Stomach (tissue), 9 donors: ENCODE data around the gene H2BK1. TPM values are rescaled to one million over a fixed set of nuclear protein-coding genes. Genes with fewer than 3 reads are reported as not detected.
A peak's percentile ranks its signal among the peaks of the same experiment; 100 is the strongest.

Source experiments
- DNase-seq, 2 donors: peaks; one replicate each; pipeline versions ENCODE4 v3.0.0 to v3.0.0-alpha.2; 2013 to 2019
- H3K27ac ChIP-seq, 5 donors: fragments of 200-600 bp in 4 of 5; sonication (generic) in 4 of 5; one replicate each; pipeline ENCODE4 v1.5.1; 2013 to 2019; ENCODE audit warnings: mild to moderate bottlenecking in 1 of 5, moderate library complexity in 1 of 5
- H3K27me3 ChIP-seq, 3 donors: fragments of 200-600 bp; sonication (generic); one replicate each; pipeline ENCODE4 v1.5.1; 2017 to 2019; ENCODE audit warnings: mixed run types in 1 of 3
- H3K36me3 ChIP-seq, 4 donors: fragments of 200-600 bp; sonication (generic); 1 replicate in 3 of 4; 2 replicates in 1 of 4; pipeline ENCODE4 v1.5.1; 2016 to 2019
- H3K4me1 ChIP-seq, 4 donors: fragments of 200-600 bp; sonication (generic); one replicate each; pipeline ENCODE4 v1.5.1; 2016 to 2019
- H3K4me3 ChIP-seq, 4 donors: fragments of 200-600 bp; sonication (generic) in 3 of 4; one replicate each; pipeline ENCODE4 v1.5.1; 2016 to 2019; ENCODE audit warnings: mild to moderate bottlenecking in 1 of 4
- H3K9me3 ChIP-seq, 4 donors: fragments of 200-600 bp; sonication (generic); one replicate each; pipeline ENCODE4 v1.5.1; 2016 to 2019
- CTCF ChIP-seq, 7 experiments: fragments of 450-650 bp in 4 of 7; fragments of 200-600 bp in 3 of 7; sonication (generic) in 3 of 7; IDR thresholded peaks; one replicate each; pipeline ENCODE4 v1.5.1; 2016 to 2019; ENCODE audit warnings: antibody characterized with exemption in 7 of 7, control low read depth in 2 of 7, mild to moderate bottlenecking in 1 of 7
- EP300 ChIP-seq: sonication (generic); formaldehyde crosslinking; IDR thresholded peaks from one replicate; pipeline ENCODE4 v1.6.1; 2017; ENCODE audit warnings: antibody characterized with exemption
- POLR2A ChIP-seq, 4 donors: fragments of 450-650 bp; IDR thresholded peaks; one replicate each; pipeline ENCODE4 v1.6.1; 2016; ENCODE audit warnings: antibody characterized with exemption in 4 of 4, control low read depth in 2 of 4, mild to moderate bottlenecking in 1 of 4, moderate library complexity in 1 of 4
- POLR2AphosphoS5 ChIP-seq, 3 donors: sonication (generic); formaldehyde crosslinking; IDR thresholded peaks; one replicate each; pipeline ENCODE4 v1.6.1; 2016; ENCODE audit warnings: antibody characterized with exemption in 3 of 3
- WGBS, 5 donors: extraction: QIAGEN DNeasy Blood & Tissue Kit in 3 of 5; methylation state at CpG; one replicate each; pipeline versions ENCODE4 v1.1.5 to v1.1.7; 2013 to 2018; 5-methylcytosine and 5-hydroxymethylcytosine counted together
- intact Hi-C: fragments of 100-400 bp; cut with DNase I; formaldehyde crosslinking; loops from one replicate; pipeline ENCODE4 v1.15.1; 2023; ENCODE audit warnings: low total_unique reads
- polyA plus RNA-seq, 3 donors: library from polyadenylated mRNA; stranded (reverse); fragments of 200-250 nt; gene quantifications; one replicate each; pipeline ENCODE4 v1.2.3, GENCODE V29; 2013
- total RNA-seq, 5 donors: library from RNA; depleted of rRNA; stranded (reverse); fragments of >200 nt; gene quantifications; one replicate each; pipeline versions ENCODE4 v1.1.0 to v1.2.3, GENCODE V29; 2014 to 2016
- donor health status: healthy with polysubstance abuse.
- donor health status: Bipolar disorder and iron deficiency.
- donor health status: healthy.

Gene H2BK1
- total and polyA plus RNA-seq, 8 donors = not detected

GRCh38 chr7:151246851-151247580 lies 36.7 kb upstream of the H2BK1 start:
- H3K27me3 ChIP-seq = peaks cover 0 to 45% (median 21%) of the 10 kb centered on the region in 3 donors
- no peak for DNase-seq

GRCh38 chr7:151246102-151246850 lies 36.0 kb upstream of the H2BK1 start:
- H3K9me3 ChIP-seq = no peaks in the 10 kb centered on the region
- TF ChIP-seq CTCF (IDR thresholded peaks at IDR 0.05) = no peak
- no peak for TF ChIP-seq EP300
- no peak for TF ChIP-seq POLR2AphosphoS5 (IDR thresholded peaks at IDR 0.05)
- no peak for TF ChIP-seq POLR2A (IDR thresholded peaks at IDR 0.05)
- 40 to 61% (median 51%) methylated on average over 12 to 13 of the region's 13 CpGs for WGBS, 5 donors
- peaks cover 0 to 14% (median 12%) of the 10 kb centered on the region in 4 donors for H3K36me3 ChIP-seq
- H3K4me1 ChIP-seq = peaks cover 65 to 86% (median 83%) of the 10 kb centered on the region in 4 donors
- H3K27me3 ChIP-seq = peaks cover 0 to 42% (median 21%) of the 10 kb centered on the region in 3 donors
- H3K4me3 ChIP-seq = peak overlapping the region; percentile 41 to 53 (median 46)
- intact Hi-C loops = loop anchor here (10.0 kb wide), 1 partner anchor 59 kb away; no protein-coding TSS in a partner anchor
- DNase-seq = no peak
- peak overlapping the region in 3 of 5 donors; percentile 20 to 93 (median 35) for H3K27ac ChIP-seq

More at GRCh38 chr7:151246851-151247580, 36.7 kb upstream of the H2BK1 start:
- Histone ChIP-seq H3K27ac (peak overlapping the region; percentile 20 to 93 (median 89)), H3K9me3 (no peaks in the 10 kb centered on the region), H3K4me3 (peak overlapping the region; percentile 60 to 69 (median 66)), H3K4me1 (peaks cover 68 to 91% (median 87%) of the 10 kb centered on the region in 4 donors), H3K36me3 (peaks cover 0 to 7% (median 4%) of the 10 kb centered on the region in 4 donors)
- intact Hi-C loops = loop anchor here (10.0 kb wide), 1 partner anchor 58 kb away; no protein-coding TSS in a partner anchor
- 38 to 50% (median 47%) methylated on average over 4 of the region's 4 CpGs for WGBS, 5 donors
- TF ChIP-seq POLR2A (IDR thresholded peaks at IDR 0.05) = no peak
- TF ChIP-seq POLR2AphosphoS5 (IDR thresholded peaks at IDR 0.05) = no peak
- no peak for TF ChIP-seq CTCF (IDR thresholded peaks at IDR 0.05)
- no peak for TF ChIP-seq EP300

GRCh38 chr7:151245360-151246101 lies 35.2 kb upstream of the H2BK1 start:
- 5 to 14% (median 7%) methylated on average over 16 to 60 of the region's 60 CpGs for WGBS, 5 donors
- H3K9me3 ChIP-seq = no peaks in the 10 kb centered on the region
- H3K4me1 ChIP-seq = peaks cover 57 to 82% (median 76%) of the 10 kb centered on the region in 4 donors
- intact Hi-C loops = loop anchor here (10.0 kb wide), 1 partner anchor 59 kb away; no protein-coding TSS in a partner anchor
- peak; percentile 49 to 82 for DNase-seq
- peak overlapping the region; percentile 41 to 53 (median 46) for H3K4me3 ChIP-seq
- peak overlapping the region in 4 of 5 donors; percentile 20 to 93 (median 28) for H3K27ac ChIP-seq
- H3K36me3 ChIP-seq = peaks cover 0 to 22% (median 18%) of the 10 kb centered on the region in 4 donors
- peaks cover 0 to 38% (median 21%) of the 10 kb centered on the region in 3 donors for H3K27me3 ChIP-seq
- TF ChIP-seq CTCF (IDR thresholded peaks at IDR 0.05) = peak in 3 of 7 experiments; percentile 70 to 83 (median 74)
- TF ChIP-seq POLR2AphosphoS5 (IDR thresholded peaks at IDR 0.05) = no peak
